HUES6 (cell line): ENCODE results near the gene ZSCAN16.

ENCODE experiments used
- H3K27ac ChIP-seq: 2 replicates; pipeline ENCODE4 v1.7.0; 2013; ENCODE audit warnings: low read depth, mild to moderate bottlenecking, low read length, inconsistent platforms
- H3K27me3 ChIP-seq: 2 replicates; pipeline ENCODE4 v1.6.1; 2013; ENCODE audit warnings: low read length; ENCODE audit not compliant: control insufficient read depth, insufficient read depth
- H3K36me3 ChIP-seq: 2 replicates; pipeline ENCODE4 v1.6.1; 2013; ENCODE audit warnings: low read length; ENCODE audit not compliant: control insufficient read depth, insufficient read depth
- H3K4me1 ChIP-seq: 2 replicates; pipeline ENCODE4 v1.6.1; 2013; ENCODE audit warnings: low read length; ENCODE audit not compliant: control insufficient read depth, insufficient read depth
- H3K4me3 ChIP-seq: 2 replicates; pipeline ENCODE4 v1.5.1; 2013; ENCODE audit warnings: low read depth, low read length
- H3K9ac ChIP-seq: one replicate; pipeline ENCODE4 v1.6.1; 2013; ENCODE audit warnings: mild to moderate bottlenecking, low read length
- H3K9me3 ChIP-seq: 2 replicates; pipeline ENCODE4 v1.6.1; 2013; ENCODE audit warnings: low read depth, low read length; ENCODE audit not compliant: control insufficient read depth, insufficient read depth

Gene ZSCAN16

GRCh38 chr6:28134015-28134414, 9.6 kb downstream of the ZSCAN16 start:
- Histone ChIP-seq H3K4me1 (peaks cover 10% of the 10 kb centered on the region; the same call in 1 of the 2 replicates), H3K9ac (no peak overlapping the region), H3K27ac (no peak overlapping the region), H3K9me3 (no peaks in the 10 kb centered on the region), H3K4me3 (no peak overlapping the region), H3K36me3 (peaks cover 21% of the 10 kb centered on the region), H3K27me3 (no peaks in the 10 kb centered on the region)

- H3K4me1 ChIP-seq: peaks cover 10% of the 10 kb centered on the region; the same call in 1 of the 2 replicates
- H3K27ac ChIP-seq: no peak overlapping the region
- H3K9me3 ChIP-seq: no peaks in the 10 kb centered on the region
- no peaks in the 10 kb centered on the region for H3K27me3 ChIP-seq
- H3K36me3 ChIP-seq: peaks cover 14% of the 10 kb centered on the region
- H3K4me3 ChIP-seq: no peak overlapping the region
- no peak overlapping the region for H3K9ac ChIP-seq
These were observed 10.3 kb downstream of the ZSCAN16 start for GRCh38 chr6:28134716-28135115.

GRCh38 chr6:28135393-28135792, 11.0 kb downstream of the ZSCAN16 start:
- H3K27ac ChIP-seq: no peak overlapping the region
- H3K9ac ChIP-seq: peak overlapping the region; percentile 45

GRCh38 chr6:28136585-28137504, 12.4 kb downstream of the ZSCAN16 start:
- Histone ChIP-seq H3K9me3 (no peaks in the 10 kb centered on the region), H3K4me3 (peak overlapping the region; percentile 77), H3K27ac (peak overlapping the region; percentile 58; the same call in 1 of the 2 replicates), H3K4me1 (peaks cover 10% of the 10 kb centered on the region; the same call in 1 of the 2 replicates), H3K36me3 (0 out of 2 replicates have a peak, but pooled peaks cover 3% of the 10 kb centered on the region), H3K9ac (peak overlapping the region; percentile 88), H3K27me3 (peaks cover 3% of the 10 kb centered on the region; the same call in 1 of the 2 replicates)

More at GRCh38 chr6:28135393-28135792, 11.0 kb downstream of the ZSCAN16 start:
- H3K4me3 ChIP-seq: peak overlapping the region; percentile 77
- peaks cover 10% of the 10 kb centered on the region; the same call in 1 of the 2 replicates for H3K4me1 ChIP-seq
- no peaks in the 10 kb centered on the region for H3K9me3 ChIP-seq
- H3K27me3 ChIP-seq: peaks cover under 1% of the 10 kb centered on the region; the same call in 1 of the 2 replicates
- H3K36me3 ChIP-seq: 0 out of 2 replicates have a peak, but pooled peaks cover 8% of the 10 kb centered on the region

- H3K27me3 ChIP-seq: peaks cover 3% of the 10 kb centered on the region; the same call in 1 of the 2 replicates
- peaks cover 10% of the 10 kb centered on the region; the same call in 1 of the 2 replicates for H3K4me1 ChIP-seq
- 0 out of 2 replicates have a peak, but pooled peaks cover 3% of the 10 kb centered on the region for H3K36me3 ChIP-seq
- H3K9me3 ChIP-seq: no peaks in the 10 kb centered on the region
- peak overlapping the region; percentile 77 for H3K4me3 ChIP-seq
- H3K27ac ChIP-seq: peak overlapping the region; percentile 58; the same call in 1 of the 2 replicates
- H3K9ac ChIP-seq: peak overlapping the region; percentile 88
These were observed 13.1 kb downstream of the ZSCAN16 start for GRCh38 chr6:28137505-28137981.

GRCh38 chr6:28139860-28140543, 15.6 kb downstream of the ZSCAN16 start:
- peaks cover 3% of the 10 kb centered on the region; the same call in 1 of the 2 replicates for H3K27me3 ChIP-seq
- H3K27ac ChIP-seq: no peak overlapping the region
- peaks cover 14% of the 10 kb centered on the region; the same call in 1 of the 2 replicates for H3K4me1 ChIP-seq
- H3K9ac ChIP-seq: no peak overlapping the region
- H3K9me3 ChIP-seq: no peaks in the 10 kb centered on the region
- H3K36me3 ChIP-seq: peaks cover 9% of the 10 kb centered on the region
- H3K4me3 ChIP-seq: no peak overlapping the region

GRCh38 chr6:28140616-28141015, 16.2 kb downstream of the ZSCAN16 start:
- peaks cover 11% of the 10 kb centered on the region; the same call in 1 of the 2 replicates for H3K4me1 ChIP-seq
- no peak overlapping the region for H3K9ac ChIP-seq
- H3K27me3 ChIP-seq: peaks cover 3% of the 10 kb centered on the region; the same call in 1 of the 2 replicates
- H3K9me3 ChIP-seq: no peaks in the 10 kb centered on the region
- no peak overlapping the region for H3K4me3 ChIP-seq
- no peak overlapping the region for H3K27ac ChIP-seq
- peaks cover 15% of the 10 kb centered on the region for H3K36me3 ChIP-seq

GRCh38 chr6:28141500-28142329, 17.3 kb downstream of the ZSCAN16 start, which contains the start of gene ZKSCAN8:
ZKSCAN8 (plus strand) TSS chr6:28141883; CDS start chr6:28148408, 6,525 bp downstream.
- Histone ChIP-seq H3K9me3 (no peaks in the 10 kb centered on the region), H3K4me3 (peak within 1 kb of the TSS; percentile 77), H3K27ac (peak within 1 kb of the TSS; percentile 41; the same call in 1 of the 2 replicates), H3K36me3 (peaks cover 23% of the 10 kb centered on the region), H3K9ac (peak within 1 kb of the TSS; percentile 90), H3K27me3 (peaks cover 3% of the 10 kb centered on the region; the same call in 1 of the 2 replicates), H3K4me1 (peaks cover 9% of the 10 kb centered on the region; the same call in 1 of the 2 replicates)

GRCh38 chr6:28142446-28142845, 18.0 kb downstream of the ZSCAN16 start:
- Histone ChIP-seq H3K4me3 (peak overlapping the region; percentile 77), H3K36me3 (peaks cover 28% of the 10 kb centered on the region), H3K27ac (peak overlapping the region; percentile 41; the same call in 1 of the 2 replicates)

GRCh38 chr6:28145231-28145630, 20.8 kb downstream of the ZSCAN16 start:
- no peak overlapping the region for H3K27ac ChIP-seq
- H3K9ac ChIP-seq: no peak overlapping the region
- no peak overlapping the region for H3K4me3 ChIP-seq
- peaks cover 55% of the 10 kb centered on the region for H3K36me3 ChIP-seq
- peaks cover 3% of the 10 kb centered on the region; the same call in 1 of the 2 replicates for H3K27me3 ChIP-seq
- H3K9me3 ChIP-seq: no peaks in the 10 kb centered on the region
- H3K4me1 ChIP-seq: 0 out of 2 replicates have a peak, but pooled peaks cover 4% of the 10 kb centered on the region

More at GRCh38 chr6:28142446-28142845, 18.0 kb downstream of the ZSCAN16 start:
- peak overlapping the region; percentile 90 for H3K9ac ChIP-seq
- H3K9me3 ChIP-seq: no peaks in the 10 kb centered on the region
- peaks cover 3% of the 10 kb centered on the region; the same call in 1 of the 2 replicates for H3K27me3 ChIP-seq
- peaks cover 9% of the 10 kb centered on the region; the same call in 1 of the 2 replicates for H3K4me1 ChIP-seq
